Lower leg skin (tissue), 4 donors: ENCODE data around the gene FGD6. TPM values are rescaled to one million over a fixed set of nuclear protein-coding genes. Genes with fewer than 3 reads are reported as not detected.

ENCODE experiments used
- DNase-seq, 2 donors: peaks; one replicate each; pipeline ENCODE4 v3.0.0-alpha.2; 2019; ENCODE audit warnings: low spot score in 2 of 2
- H3K4me3 ChIP-seq: fragments of 200-600 bp; sonication (generic); 2 replicates; pipeline ENCODE4 v1.5.1; 2017; ENCODE audit warnings: mild to moderate bottlenecking, low read depth; ENCODE audit not compliant: poor library complexity, severe bottlenecking
- CTCF ChIP-seq, 3 donors: fragments of 450-650 bp; IDR thresholded peaks; one replicate each; pipeline ENCODE4 v1.5.1; 2016; ENCODE audit warnings: antibody characterized with exemption in 3 of 3, mild to moderate bottlenecking in 3 of 3, moderate library complexity in 2 of 3
- POLR2A ChIP-seq, 2 donors: fragments of 450-650 bp; IDR thresholded peaks; one replicate each; pipeline ENCODE4 v1.6.1; 2016 to 2017; ENCODE audit warnings: antibody characterized with exemption in 2 of 2, mild to moderate bottlenecking in 1 of 2, moderate library complexity in 1 of 2
- WGBS, 2 donors: methylation state at CpG; one replicate each; pipeline ENCODE4 v1.1.5; 2018; 5-methylcytosine and 5-hydroxymethylcytosine counted together
- intact Hi-C: fragments of 100-400 bp; cut with DNase I; formaldehyde crosslinking; loops from one replicate; pipeline ENCODE4 v1.15.0; 2023; ENCODE audit warnings: low total_unique reads
- total RNA-seq, 4 donors: library from RNA; depleted of rRNA; stranded (reverse); fragments of >200 nt; gene quantifications; one replicate each; pipeline ENCODE4 v1.1.0, GENCODE V29; 2016

Gene FGD6
- total RNA-seq, 4 donors from 2014 or later, result 13.9 to 19.1 (median 14.7) TPM

- intact Hi-C loops, result no loop called here
- 99% methylated on average over 3 of the region's 3 CpGs for WGBS, 2 donors
- no peak for TF ChIP-seq POLR2A (IDR thresholded peaks at IDR 0.05)
- TF ChIP-seq CTCF (IDR thresholded peaks at IDR 0.05), result no peak
- DNase-seq, result no peak
- no peak overlapping the region for H3K4me3 ChIP-seq
Observed at GRCh38 chr12:95057424-95057823, 159.8 kb downstream of the FGD6 start.

- WGBS, 2 donors, result 80 to 81% methylated on average over 2 of the region's 2 CpGs
- DNase-seq, result no peak
- TF ChIP-seq POLR2A (IDR thresholded peaks at IDR 0.05) (no peak), CTCF (IDR thresholded peaks at IDR 0.05) (no peak)
- H3K4me3 ChIP-seq, result no peak overlapping the region
- intact Hi-C loops, result no loop called here
Observed at GRCh38 chr12:95055057-95055456, 162.2 kb downstream of the FGD6 start.

DNA sequence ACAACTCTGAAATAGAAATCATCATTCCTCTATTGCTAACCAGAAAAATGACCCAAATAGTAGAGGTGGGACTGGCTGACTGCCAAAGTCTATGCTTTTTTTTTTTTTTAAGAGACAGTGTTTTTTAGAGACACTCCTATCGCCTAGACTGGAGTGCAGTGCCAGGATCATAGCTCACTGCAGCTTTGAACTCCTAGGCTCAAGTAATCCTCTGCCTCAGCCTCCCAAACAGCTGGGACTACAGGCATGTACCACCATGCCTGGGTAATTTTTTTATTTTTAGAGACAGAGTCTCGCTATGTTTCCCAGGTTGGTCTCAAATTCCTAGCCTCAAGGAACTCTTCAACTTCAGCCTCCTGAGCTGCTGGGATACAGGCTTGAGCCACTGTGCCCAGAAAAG, 163.1 kb downstream of the FGD6 start:
- TF ChIP-seq CTCF (IDR thresholded peaks at IDR 0.05) (no peak), POLR2A (IDR thresholded peaks at IDR 0.05) (no peak)
- no peak for DNase-seq
- no peak overlapping the region for H3K4me3 ChIP-seq
- intact Hi-C loops, result no loop called here
- 79 to 82% methylated on average over 2 of the region's 2 CpGs for WGBS, 2 donors

- WGBS, 2 donors, result 82 to 89% methylated on average over 4 of the region's 4 CpGs
- H3K4me3 ChIP-seq, result no peak overlapping the region
- intact Hi-C loops, result no loop called here
- DNase-seq, result no peak
- no peak for TF ChIP-seq POLR2A (IDR thresholded peaks at IDR 0.05)
Observed at GRCh38 chr12:95051241-95051640, 166.0 kb downstream of the FGD6 start.

GRCh38 chr12:95037906-95038305, 179.4 kb downstream of the FGD6 start:
- WGBS, 2 donors, result 81 to 90% methylated on average over 2 of the region's 2 CpGs

GRCh38 chr12:95034750-95035149, 182.5 kb downstream of the FGD6 start:
- DNase-seq, result no peak
- TF ChIP-seq POLR2A (IDR thresholded peaks at IDR 0.05), result no peak
- TF ChIP-seq CTCF (IDR thresholded peaks at IDR 0.05), result no peak
- intact Hi-C loops, result no loop called here
- no peak overlapping the region for H3K4me3 ChIP-seq
- 94 to 95% methylated on average over 1 of the region's 1 CpG for WGBS, 2 donors

More at GRCh38 chr12:95037906-95038305, 179.4 kb downstream of the FGD6 start:
- intact Hi-C loops, result no loop called here
- TF ChIP-seq POLR2A (IDR thresholded peaks at IDR 0.05) (no peak), CTCF (IDR thresholded peaks at IDR 0.05) (no peak)
- no peak for DNase-seq
- no peak overlapping the region for H3K4me3 ChIP-seq

Other genes with a start within 250 kb of the FGD6 start
- 100 to 1,000 TPM in 2 of 4 donors, 10 to 100 TPM in 2; 97.1 to 124 (median 99.8) TPM for gene NDUFA12, start 213.8 kb downstream of the FGD6 start, total RNA-seq
- 10 to 100 TPM; 11.3 to 61.9 (median 25.7) TPM for gene NR2C1, start 143.8 kb downstream of the FGD6 start, total RNA-seq
- gene VEZT, start 340 bp upstream of the FGD6 start, total RNA-seq, result 10 to 100 TPM; 40.6 to 95.9 (median 46.4) TPM